ENCODE measurements around the gene BTBD6. TPM values are rescaled to one million over a fixed set of nuclear protein-coding genes. Genes with fewer than 3 reads are reported as not detected.

The BTBD6 gene
- total and polyA plus RNA-seq, 4 experiments from 2014 or later = 5.4 to 56.7 (median 34.7) TPM

DNA sequence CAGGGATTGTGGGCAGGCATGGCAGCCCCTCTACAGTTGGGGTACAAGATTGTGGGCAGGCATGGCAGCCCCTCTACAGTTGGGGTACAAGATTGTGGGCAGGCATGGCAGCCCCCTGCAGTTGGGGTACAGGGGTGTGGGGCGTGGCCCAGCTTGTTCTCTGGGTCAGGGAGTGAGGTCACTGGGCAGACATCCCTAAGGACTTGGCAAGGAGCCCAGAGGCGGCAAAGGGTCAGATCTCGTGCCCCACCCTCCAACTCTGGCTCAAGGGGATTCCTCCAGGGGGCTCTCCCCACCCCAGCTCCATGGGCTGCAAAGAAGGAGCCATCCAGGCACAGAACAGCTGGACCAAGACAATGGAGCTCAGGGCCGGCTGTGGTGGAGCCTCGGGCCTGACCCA, 41.5 kb upstream of the BTBD6 start:
- Histone ChIP-seq H3K4me1 (ENCODE audit: insufficient read depth, low read length) (peaks cover 15% of the 10 kb centered on the region), H3K36me3 (ENCODE audit: insufficient read depth, low read length) (no peaks in the 10 kb centered on the region), H3K27ac (ENCODE audit: low read depth, low read length) (no peak overlapping the region), H3K27me3 (ENCODE audit: insufficient read depth, low read length) (no peaks in the 10 kb centered on the region), H3K4me3 (ENCODE audit: low read length in 2 of 2) (no peak overlapping the region), H3K9me3 (ENCODE audit: control insufficient read depth in 1 of 2, low read length in 2 of 2) (no peaks in the 10 kb centered on the region)
- H3K4me1 Mint-ChIP-seq = peaks cover 1 to 18% (median 5%) of the 10 kb centered on the region in 4 donors
- peak in 1 of 5 donors; percentile 33 for DNase-seq
- peak overlapping the region in 1 of 7 donors; percentile 24 for H3K27ac Mint-ChIP-seq
- peaks cover 0 to 7% of the 10 kb centered on the region in 2 donors for H3K36me3 Mint-ChIP-seq
- ChIA-PET POLR2A (ENCODE audit: partially characterized antibody) (no interaction called here), CTCF (ENCODE audit: partially characterized antibody) (interaction anchor here (0.8 to 1.4 kb wide), 3 partner anchors 12 to 145 kb away, joined by 3 to 4 read pairs (median 3); no protein-coding TSS in a partner anchor)
- H3K4me3 Mint-ChIP-seq = no peak overlapping the region
- no peaks in the 10 kb centered on the region for H3K27me3 Mint-ChIP-seq
- intact Hi-C loops (cut with micrococcal nuclease) = no loop called here
- no peaks in the 10 kb centered on the region for H3K9me3 Mint-ChIP-seq

GRCh38 chr14:105207460-105207901, 40.9 kb upstream of the BTBD6 start:
- POLR2A ChIA-PET (ENCODE audit: partially characterized antibody) = no interaction called here
- H3K36me3 ChIP-seq (ENCODE audit: insufficient read depth, low read length) = no peaks in the 10 kb centered on the region
- Mint-ChIP-seq H3K4me1 (peaks cover 0 to 13% (median 3%) of the 10 kb centered on the region in 4 donors), H3K36me3 (peaks cover 4 to 11% of the 10 kb centered on the region in 2 donors), H3K4me3 (no peak overlapping the region), H3K27ac (no peak overlapping the region), H3K27me3 (no peaks in the 10 kb centered on the region), H3K9me3 (no peaks in the 10 kb centered on the region)
- no peak overlapping the region for H3K4me3 ChIP-seq (ENCODE audit: low read length in 2 of 2)
- CTCF ChIA-PET (ENCODE audit: partially characterized antibody) = interaction anchor here (0.8 to 1.4 kb wide), 3 partner anchors 13 to 144 kb away, joined by 3 to 4 read pairs (median 3); no protein-coding TSS in a partner anchor
- peaks cover 8% of the 10 kb centered on the region for H3K4me1 ChIP-seq (ENCODE audit: insufficient read depth, low read length)
- H3K27ac ChIP-seq (ENCODE audit: low read depth, low read length) = no peak overlapping the region
- no peaks in the 10 kb centered on the region for H3K27me3 ChIP-seq (ENCODE audit: insufficient read depth, low read length)
- no peaks in the 10 kb centered on the region for H3K9me3 ChIP-seq (ENCODE audit: control insufficient read depth in 1 of 2, low read length in 2 of 2)
- DNase-seq = no peak
- intact Hi-C loops (cut with micrococcal nuclease) = no loop called here

GRCh38 chr14:105207996-105208737, 40.2 kb upstream of the BTBD6 start:
- H3K27me3 ChIP-seq (ENCODE audit: insufficient read depth, low read length) = no peaks in the 10 kb centered on the region
- ChIA-PET CTCF (ENCODE audit: partially characterized antibody) (interaction anchor here (1.0 to 1.4 kb wide), 2 partner anchors 14 to 28 kb away, joined by 3 to 4 read pairs; no protein-coding TSS in a partner anchor), POLR2A (ENCODE audit: partially characterized antibody) (no interaction called here)
- H3K9me3 Mint-ChIP-seq = no peaks in the 10 kb centered on the region
- DNase-seq = peak in 1 of 5 donors; percentile 24
- no peaks in the 10 kb centered on the region for H3K36me3 ChIP-seq (ENCODE audit: insufficient read depth, low read length)
- no peak overlapping the region for H3K27ac Mint-ChIP-seq
- peaks cover 4 to 11% of the 10 kb centered on the region in 2 donors for H3K36me3 Mint-ChIP-seq
- no peak overlapping the region for H3K4me3 Mint-ChIP-seq
- H3K4me1 ChIP-seq (ENCODE audit: insufficient read depth, low read length) = peaks cover 2% of the 10 kb centered on the region
- H3K9me3 ChIP-seq (ENCODE audit: control insufficient read depth in 1 of 2, low read length in 2 of 2) = no peaks in the 10 kb centered on the region
- no peak overlapping the region for H3K4me3 ChIP-seq (ENCODE audit: low read length in 2 of 2)
- intact Hi-C loops (cut with micrococcal nuclease) = no loop called here
- H3K27ac ChIP-seq (ENCODE audit: low read depth, low read length) = no peak overlapping the region
- peaks cover 0 to 6% (median 1%) of the 10 kb centered on the region in 4 donors for H3K4me1 Mint-ChIP-seq
- H3K27me3 Mint-ChIP-seq = no peaks in the 10 kb centered on the region

GRCh38 chr14:105208738-105209075, 39.6 kb upstream of the BTBD6 start:
- intact Hi-C loops (cut with micrococcal nuclease) = no loop called here
- Mint-ChIP-seq H3K9me3 (no peaks in the 10 kb centered on the region), H3K36me3 (peaks cover 4 to 11% of the 10 kb centered on the region in 2 donors), H3K4me1 (peaks cover 0 to 6% (median 1%) of the 10 kb centered on the region in 4 donors), H3K27me3 (no peaks in the 10 kb centered on the region), H3K4me3 (no peak overlapping the region), H3K27ac (no peak overlapping the region)
- Histone ChIP-seq H3K36me3 (ENCODE audit: insufficient read depth, low read length) (no peaks in the 10 kb centered on the region), H3K4me1 (ENCODE audit: insufficient read depth, low read length) (no peaks in the 10 kb centered on the region), H3K27ac (ENCODE audit: low read depth, low read length) (no peak overlapping the region), H3K4me3 (ENCODE audit: low read length in 2 of 2) (no peak overlapping the region), H3K27me3 (ENCODE audit: insufficient read depth, low read length) (no peaks in the 10 kb centered on the region), H3K9me3 (ENCODE audit: control insufficient read depth in 1 of 2, low read length in 2 of 2) (no peaks in the 10 kb centered on the region)
- ChIA-PET POLR2A (ENCODE audit: partially characterized antibody) (no interaction called here), CTCF (ENCODE audit: partially characterized antibody) (no interaction called here)
- peak in 1 of 5 donors; percentile 29 for DNase-seq

DNA sequence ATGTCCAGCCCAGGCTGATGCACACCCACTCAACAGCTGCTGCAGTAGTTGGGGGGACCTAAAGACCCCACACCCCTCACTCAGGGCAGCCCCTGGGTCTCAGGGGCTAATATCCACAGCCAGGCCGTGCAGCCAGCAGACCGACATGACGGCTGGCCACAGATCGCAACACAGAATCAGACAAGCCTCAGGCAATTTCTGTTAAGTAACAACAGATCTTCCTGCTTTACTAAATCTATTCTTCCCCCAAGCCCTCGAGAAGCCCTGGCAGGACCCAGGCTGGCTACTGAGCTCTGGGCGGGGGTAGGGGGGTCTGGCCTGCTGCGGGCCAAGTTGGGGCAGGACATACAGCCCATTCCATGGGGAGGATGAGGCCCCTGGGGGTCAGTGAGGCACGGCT, 39.2 kb upstream of the BTBD6 start:
- H3K36me3 Mint-ChIP-seq = peaks cover 4 to 11% of the 10 kb centered on the region in 2 donors

DNA sequence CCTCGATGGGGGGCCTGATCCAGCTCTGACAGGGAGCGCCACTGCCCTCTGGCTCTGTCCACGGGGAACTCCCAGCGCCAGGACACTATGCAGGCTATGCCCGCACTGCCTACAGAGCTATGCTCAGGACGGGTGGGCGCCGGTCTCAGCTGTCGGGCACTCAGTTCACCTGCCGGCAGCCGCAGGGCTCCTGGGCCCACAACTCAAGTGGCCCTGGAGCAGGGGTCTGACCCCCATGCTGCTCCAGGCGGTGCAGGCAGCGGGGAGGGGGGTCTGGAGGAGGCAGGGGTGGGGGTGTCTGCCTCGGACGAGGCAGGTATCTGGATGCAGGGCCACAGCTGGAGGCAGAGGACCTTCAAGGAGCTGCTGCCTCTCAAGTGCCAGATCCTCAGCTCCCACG, 38.7 kb upstream of the BTBD6 start:
- CTCF ChIA-PET (ENCODE audit: partially characterized antibody) = no interaction called here
- peak in 1 of 5 donors; percentile 38 for DNase-seq
- Histone ChIP-seq H3K4me1 (ENCODE audit: insufficient read depth, low read length) (no peaks in the 10 kb centered on the region), H3K36me3 (ENCODE audit: insufficient read depth, low read length) (no peaks in the 10 kb centered on the region), H3K27ac (ENCODE audit: low read depth, low read length) (no peak overlapping the region), H3K27me3 (ENCODE audit: insufficient read depth, low read length) (no peaks in the 10 kb centered on the region), H3K4me3 (ENCODE audit: low read length in 2 of 2) (no peak overlapping the region), H3K9me3 (ENCODE audit: control insufficient read depth in 1 of 2, low read length in 2 of 2) (no peaks in the 10 kb centered on the region)
- Mint-ChIP-seq H3K36me3 (peaks cover 4 to 11% of the 10 kb centered on the region in 2 donors), H3K27me3 (no peaks in the 10 kb centered on the region), H3K4me1 (peaks cover 0 to under 1% (median 0%) of the 10 kb centered on the region in 4 donors), H3K4me3 (no peak overlapping the region), H3K27ac (no peak overlapping the region), H3K9me3 (no peaks in the 10 kb centered on the region)
- POLR2A ChIA-PET (ENCODE audit: partially characterized antibody) = no interaction called here
- intact Hi-C loops (cut with micrococcal nuclease) = no loop called here

More for the DNA sequence above, 39.2 kb upstream of the BTBD6 start:
- Mint-ChIP-seq H3K4me3 (no peak overlapping the region), H3K9me3 (no peaks in the 10 kb centered on the region), H3K27ac (no peak overlapping the region), H3K27me3 (no peaks in the 10 kb centered on the region), H3K4me1 (peaks cover 0 to 6% (median 1%) of the 10 kb centered on the region in 4 donors)
- Histone ChIP-seq H3K4me1 (ENCODE audit: insufficient read depth, low read length) (no peaks in the 10 kb centered on the region), H3K36me3 (ENCODE audit: insufficient read depth, low read length) (no peaks in the 10 kb centered on the region), H3K9me3 (ENCODE audit: control insufficient read depth in 1 of 2, low read length in 2 of 2) (no peaks in the 10 kb centered on the region), H3K27ac (ENCODE audit: low read depth, low read length) (no peak overlapping the region), H3K27me3 (ENCODE audit: insufficient read depth, low read length) (no peaks in the 10 kb centered on the region), H3K4me3 (ENCODE audit: low read length in 2 of 2) (no peak overlapping the region)
- intact Hi-C loops (cut with micrococcal nuclease) = no loop called here
- CTCF ChIA-PET (ENCODE audit: partially characterized antibody) = no interaction called here
- peak in 1 of 5 donors; percentile 27 for DNase-seq
- POLR2A ChIA-PET (ENCODE audit: partially characterized antibody) = no interaction called here

GRCh38 chr14:105210266-105211025, 37.9 kb upstream of the BTBD6 start:
- intact Hi-C loops (cut with micrococcal nuclease) = no loop called here
- Mint-ChIP-seq H3K4me3 (no peak overlapping the region), H3K27me3 (no peaks in the 10 kb centered on the region), H3K36me3 (peaks cover 9 to 17% of the 10 kb centered on the region in 2 donors), H3K9me3 (no peaks in the 10 kb centered on the region), H3K27ac (no peak overlapping the region), H3K4me1 (peaks cover 0 to 6% (median 2%) of the 10 kb centered on the region in 4 donors)
- Histone ChIP-seq H3K4me3 (ENCODE audit: low read length in 2 of 2) (no peak overlapping the region), H3K27ac (ENCODE audit: low read depth, low read length) (no peak overlapping the region), H3K27me3 (ENCODE audit: insufficient read depth, low read length) (no peaks in the 10 kb centered on the region), H3K36me3 (ENCODE audit: insufficient read depth, low read length) (no peaks in the 10 kb centered on the region), H3K4me1 (ENCODE audit: insufficient read depth, low read length) (no peaks in the 10 kb centered on the region), H3K9me3 (ENCODE audit: control insufficient read depth in 1 of 2, low read length in 2 of 2) (no peaks in the 10 kb centered on the region)
- POLR2A ChIA-PET (ENCODE audit: partially characterized antibody) = no interaction called here
- DNase-seq = no peak
- CTCF ChIA-PET (ENCODE audit: partially characterized antibody) = interaction anchor here (0.6 kb wide), 1 partner anchor 120 kb away, joined by 3 read pairs; no protein-coding TSS in a partner anchor

Measured in CD4-positive, alpha-beta memory T cell (primary cell).